Astrocyte of the cerebellum (primary cell): Measurements from ENCODE around the gene CLUH.

Experiments
- DNase-seq: peaks from one replicate; pipeline ENCODE4 v3.0.0-alpha.2; 2011; ENCODE audit warnings: low read depth
- H3K4me3 ChIP-seq: 2 replicates; pipeline ENCODE4 v1.5.1; 2011; ENCODE audit warnings: mild to moderate bottlenecking, low read depth, low read length, moderate library complexity
- CTCF ChIP-seq: IDR thresholded peaks from 2 replicates; pipeline ENCODE4 v1.5.1; 2012; ENCODE audit warnings: low read length, low read depth, moderate library complexity, mild to moderate bottlenecking; ENCODE audit errors: missing control alignments
- in situ Hi-C: cut with HindIII; loops from 2 replicates; pipeline ENCODE4 v1.10.0; 2017; ENCODE audit warnings: low sequenced_read_pairs

The CLUH gene

DNA sequence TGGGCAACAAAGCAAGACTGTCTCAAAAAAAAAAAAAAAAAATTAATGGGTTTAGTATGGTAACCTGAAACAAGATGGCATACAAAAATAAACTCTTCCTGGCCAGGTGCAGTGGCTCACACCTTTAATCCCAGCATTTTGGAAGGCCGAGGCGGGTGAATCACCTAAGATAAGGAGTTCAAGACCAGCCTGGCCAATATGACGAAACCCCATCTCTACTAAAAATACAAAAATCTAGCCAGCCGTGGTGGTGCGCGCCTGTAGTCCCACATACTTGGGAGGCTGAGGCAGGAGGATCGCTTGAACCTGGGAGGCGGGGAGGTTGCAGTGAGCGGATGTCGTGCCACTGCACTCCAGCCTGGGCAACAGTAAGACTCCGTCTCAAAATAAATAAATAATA lies 62.4 kb downstream of the CLUH start:
- in situ Hi-C loops, result no loop called here
- TF ChIP-seq CTCF, result no peak
- no peak for DNase-seq
- H3K4me3 ChIP-seq, result no peak overlapping the region

- no peak for TF ChIP-seq CTCF
- in situ Hi-C loops, result no loop called here
- H3K4me3 ChIP-seq, result no peak overlapping the region
- DNase-seq, result no peak
These were observed 63.6 kb downstream of the CLUH start for GRCh38 chr17:2647957-2648356.

DNA sequence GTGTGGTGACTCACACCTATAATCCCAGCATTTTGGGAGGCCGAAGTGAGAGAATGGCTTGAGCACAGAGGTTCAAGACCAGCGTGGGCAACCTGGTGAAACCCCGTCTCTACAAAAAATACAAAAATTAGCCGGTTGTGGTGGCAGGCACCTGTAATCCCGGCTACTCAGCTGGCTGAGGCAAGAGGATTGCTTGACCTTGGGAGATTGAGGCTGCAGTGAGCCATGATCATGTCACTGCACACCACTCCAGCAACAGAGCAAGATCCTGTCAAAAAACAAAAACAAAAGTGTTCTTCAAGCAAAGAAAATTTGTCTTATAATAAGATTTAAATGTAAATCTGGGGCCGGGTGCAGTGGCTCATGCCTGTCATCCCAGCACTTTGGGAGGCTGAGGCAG lies 66.6 kb downstream of the CLUH start:
- no peak for TF ChIP-seq CTCF
- in situ Hi-C loops, result no loop called here
- no peak overlapping the region for H3K4me3 ChIP-seq
- no peak for DNase-seq
